A549 (cell line): ENCODE results near the gene MYO1B. TPM values are rescaled to one million over a fixed set of nuclear protein-coding genes. Genes with fewer than 3 reads are reported as not detected.

Source experiments
- ATAC-seq, 2 experiments: fragments of 200-7000 bp in 1 of 2; fragments of >200 bp in 1 of 2; cut with Nextera tagmentation in 1 of 2; cut with Tn5 transposase in 1 of 2; 3 replicates each; pipeline versions ENCODE4 v1.8.0 to v1.9.1; 2018 to 2020; ENCODE audit warnings: mild to moderate bottlenecking in 1 of 2, moderate library complexity in 1 of 2
- CTCF ChIA-PET: fragments of 300-600 bp; sonication (Branson Sonifier 250); formaldehyde crosslinking; extraction: SDS; loops from one replicate; lab custom pipeline; 2021; ENCODE audit warnings: antibody characterized with exemption, inconsistent platforms; lab: Yijun Ruan, JAX
- POLR2A ChIA-PET: fragments of 350-600 bp; formaldehyde crosslinking; extraction: SDS; loops from one replicate; lab custom pipeline; 2021; ENCODE audit warnings: antibody characterized with exemption, inconsistent platforms; lab: Yijun Ruan, JAX
- DNase-seq, 2 experiments: peaks; one replicate each; pipeline versions ENCODE4 v3.0.0 to v3.0.0-alpha.2; 2011 to 2016; ENCODE audit warnings: low read depth in 1 of 2, low spot score in 1 of 2
- FAIRE-seq: peaks from 2 replicates; lab custom pipeline; 2011; peaks lifted over from hg19 to GRCh38; lab: Jason Lieb, UNC
- H3K27ac ChIP-seq, 2 experiments: fragments of >200 bp; sonication (Bioruptor Twin); formaldehyde crosslinking; 3 replicates each; pipeline ENCODE4 v1.5.1; 2016 to 2017
- H3K4me1 ChIP-seq: fragments of >200 bp; sonication (Bioruptor Twin); formaldehyde crosslinking; 3 replicates; pipeline ENCODE4 v1.6.1; 2016
- H3K4me2 ChIP-seq: fragments of >200 bp; sonication (Bioruptor Twin); formaldehyde crosslinking; 3 replicates; pipeline ENCODE4 v1.6.1; 2016
- H3K4me3 ChIP-seq: fragments of >200 bp; sonication (Bioruptor Twin); formaldehyde crosslinking; 3 replicates; pipeline ENCODE4 v1.5.1; 2016
- H3K9me3 ChIP-seq: fragments of >200 bp; sonication (Bioruptor Twin); formaldehyde crosslinking; 3 replicates; pipeline ENCODE4 v1.6.1; 2016
- BHLHE40 ChIP-seq: IDR thresholded peaks from 2 replicates; pipeline ENCODE4 v1.6.1; 2012; ENCODE audit warnings: low read depth, low read length, inconsistent platforms
- CBX2 ChIP-seq: fragments of 200-600 bp; sonication (generic); IDR thresholded peaks from 2 replicates; pipeline ENCODE4 v1.6.1; 2016; ENCODE audit warnings: low read depth, mild to moderate bottlenecking, borderline replicate concordance
- CTCF ChIP-seq: fragments of >200 bp; sonication (Bioruptor Twin); formaldehyde crosslinking; IDR thresholded peaks from 3 replicates; pipeline ENCODE4 v1.5.1; 2016
- EP300 ChIP-seq, 2 experiments: fragments of >200 bp; sonication (Bioruptor Twin); formaldehyde crosslinking; IDR thresholded peaks; 2 replicates in 1 of 2; 3 replicates in 1 of 2; pipeline ENCODE4 v1.6.1; 2016 to 2017
- ESRRA ChIP-seq: fragments of 150-350 bp; IDR thresholded peaks from 2 replicates; pipeline ENCODE4 v1.6.1; 2014; ENCODE audit warnings: mild to moderate bottlenecking, low read length, borderline replicate concordance
- FOXS1 ChIP-seq: fragments of 250-450 bp; sonication (Bioruptor Pico); IDR thresholded peaks from 2 replicates; pipeline ENCODE4 v1.5.0; 2020; ENCODE audit warnings: mild to moderate bottlenecking, moderate library complexity
- HES2 ChIP-seq: fragments of >200 bp; sonication (Bioruptor Twin); formaldehyde crosslinking; IDR thresholded peaks from 2 replicates; pipeline ENCODE4 v1.6.1; 2016
- HOXA7 ChIP-seq: fragments of 250-450 bp; sonication (Bioruptor Pico); IDR thresholded peaks from 2 replicates; pipeline ENCODE4 v1.5.0; 2020; ENCODE audit warnings: mild to moderate bottlenecking, moderate library complexity
- HOXB13 ChIP-seq: fragments of 250-450 bp; sonication (Bioruptor Pico); IDR thresholded peaks from 2 replicates; pipeline ENCODE4 v1.5.0; 2020; ENCODE audit warnings: low read depth, mild to moderate bottlenecking, moderate library complexity
- HOXB5 ChIP-seq: fragments of 250-450 bp; sonication (Bioruptor Pico); IDR thresholded peaks from 2 replicates; pipeline ENCODE4 v1.5.0; 2020; ENCODE audit warnings: mild to moderate bottlenecking, moderate library complexity
- JUN ChIP-seq, 2 experiments: fragments of >200 bp; sonication (Bioruptor Twin); formaldehyde crosslinking; IDR thresholded peaks; 2 replicates in 1 of 2; 3 replicates in 1 of 2; pipeline ENCODE4 v1.6.1; 2016 to 2017
- KDM1A ChIP-seq: fragments of 200-600 bp; sonication (generic); IDR thresholded peaks from 2 replicates; pipeline ENCODE4 v1.6.1; 2016; ENCODE audit warnings: low read depth, mild to moderate bottlenecking
- MAFK ChIP-seq: fragments of 450-650 bp; IDR thresholded peaks from 2 replicates; pipeline ENCODE4 v1.6.1; 2014; ENCODE audit not compliant: partially characterized antibody
- MYC ChIP-seq: IDR thresholded peaks from 2 replicates; pipeline ENCODE4 v1.6.1; 2012; ENCODE audit warnings: mild to moderate bottlenecking, inconsistent platforms, low read length, improper control_type of control experiment, borderline replicate concordance
- NFE2L2 ChIP-seq: fragments of 150-350 bp; conservative IDR thresholded peaks from 2 replicates; pipeline ENCODE4 v1.6.1; 2014; ENCODE audit warnings: low read length
- NPAS2 ChIP-seq: fragments of 250-450 bp; sonication (Bioruptor Pico); IDR thresholded peaks from 2 replicates; pipeline ENCODE4 v1.8.0; 2022; ENCODE audit warnings: mild to moderate bottlenecking, moderate library complexity, borderline replicate concordance
- POLR2AphosphoS2 ChIP-seq: conservative IDR thresholded peaks from 2 replicates; pipeline ENCODE4 v1.6.1; 2012; ENCODE audit warnings: low read length, improper control_type of control experiment, inconsistent platforms
- RAD21 ChIP-seq, 2 experiments: fragments of >200 bp in 1 of 2; sonication (Bioruptor Twin) in 1 of 2; formaldehyde crosslinking in 1 of 2; IDR thresholded peaks in 1 of 2; conservative IDR thresholded peaks in 1 of 2; 2 replicates in 1 of 2; 3 replicates in 1 of 2; pipeline ENCODE4 v1.6.1; 2012 to 2018; ENCODE audit warnings: inconsistent platforms in 1 of 2
- SMC3 ChIP-seq: fragments of >200 bp; sonication (Bioruptor Twin); formaldehyde crosslinking; IDR thresholded peaks from 3 replicates; pipeline ENCODE4 v1.6.1; 2018; ENCODE audit warnings: inconsistent platforms
- SREBF2 ChIP-seq: fragments of 450-650 bp; IDR thresholded peaks from 2 replicates; pipeline ENCODE4 v1.6.1; 2014; ENCODE audit warnings: mild to moderate bottlenecking, moderate library complexity
- TFCP2L1 ChIP-seq: fragments of 250-450 bp; sonication (Bioruptor Pico); IDR thresholded peaks from 2 replicates; pipeline ENCODE4 v1.5.0; 2021; ENCODE audit warnings: mild to moderate bottlenecking
- TP53 ChIP-seq: fragments of 250-450 bp; sonication (Bioruptor Pico); IDR thresholded peaks from 2 replicates; pipeline ENCODE4 v1.5.0; 2021; ENCODE audit warnings: mild to moderate bottlenecking, moderate library complexity
- ZNF302 ChIP-seq: fragments of 250-450 bp; sonication (Bioruptor Pico); IDR thresholded peaks from 2 replicates; pipeline ENCODE4 v1.9.0; 2021; ENCODE audit warnings: inconsistent platforms, mild to moderate bottlenecking, moderate library complexity
- WGBS: methylation state at CpG from one replicate; pipeline ENCODE4 v1.1.6; 2017; ENCODE audit errors: missing lambda C conversion rate; 5-methylcytosine and 5-hydroxymethylcytosine counted together
- polyA plus RNA-seq, 4 experiments: library from polyadenylated mRNA; depleted of rRNA in 3 of 4; stranded (reverse); fragments of >200 nt; fragmentation: RNase III in 1 of 4; extraction: RNeasy Plus Mini Kit Qiagen cat#74134 plus additional on column Dnase treatment in 1 of 4; gene quantifications; 2 replicates in 3 of 4; 3 replicates in 1 of 4; pipeline ENCODE4 v1.2.3, GENCODE V29; 2011 to 2017
- TF ChIP-seq, protein P1 (sequence below): IDR thresholded peaks from 2 replicates; pipeline ENCODE4 v1.6.1; 2012
- TF ChIP-seq, protein P2 (sequence below): fragments of 450-650 bp; IDR thresholded peaks from 2 replicates; pipeline ENCODE4 v1.6.1; 2014; ENCODE audit warnings: antibody characterized with exemption

The MYO1B gene
- polyA plus RNA-seq, 2 of the 4 experiments (the other 2 are of a cell fraction) = 77.7 to 159 TPM

- DNase-seq (peak; percentile 15 to 69), ATAC-seq (peak; percentile 81 to 85; a peak in 5 of 6 replicates), FAIRE-seq (no peak)
- Histone ChIP-seq H3K4me3 (no peak overlapping the region), H3K27ac (no peak overlapping the region), H3K4me1 (peaks cover 60% of the 10 kb centered on the region), H3K9me3 (no peaks in the 10 kb centered on the region), H3K4me2 (peak overlapping the region; percentile 45)
- CTCF ChIA-PET = interaction anchor here (1.1 to 2.4 kb wide), 9 partner anchors 8 to 191 kb away, joined by 3 to 9 read pairs (median 4); no protein-coding TSS in a partner anchor
- TF ChIP-seq CTCF (peak; percentile 29; the same call in 1 of the 3 replicates), JUN (IDR thresholded peaks at IDR 0.05) (no peak), SMC3 (peak; percentile 25; the same call in 1 of the 3 replicates), RAD21 (conservative IDR thresholded peaks at IDR 0.05 in 1 of 2, IDR thresholded peaks at IDR 0.05 in 1 of 2) (peak; percentile 20 to 35; a peak in 2 of 5 replicates), SREBF2 (no peak)
- 78% methylated on average over 3 of the region's 3 CpGs for WGBS
- POLR2A ChIA-PET = no interaction called here
Measured at GRCh38 chr2:191302459-191303139, 57.4 kb downstream of the MYO1B start.

DNA sequence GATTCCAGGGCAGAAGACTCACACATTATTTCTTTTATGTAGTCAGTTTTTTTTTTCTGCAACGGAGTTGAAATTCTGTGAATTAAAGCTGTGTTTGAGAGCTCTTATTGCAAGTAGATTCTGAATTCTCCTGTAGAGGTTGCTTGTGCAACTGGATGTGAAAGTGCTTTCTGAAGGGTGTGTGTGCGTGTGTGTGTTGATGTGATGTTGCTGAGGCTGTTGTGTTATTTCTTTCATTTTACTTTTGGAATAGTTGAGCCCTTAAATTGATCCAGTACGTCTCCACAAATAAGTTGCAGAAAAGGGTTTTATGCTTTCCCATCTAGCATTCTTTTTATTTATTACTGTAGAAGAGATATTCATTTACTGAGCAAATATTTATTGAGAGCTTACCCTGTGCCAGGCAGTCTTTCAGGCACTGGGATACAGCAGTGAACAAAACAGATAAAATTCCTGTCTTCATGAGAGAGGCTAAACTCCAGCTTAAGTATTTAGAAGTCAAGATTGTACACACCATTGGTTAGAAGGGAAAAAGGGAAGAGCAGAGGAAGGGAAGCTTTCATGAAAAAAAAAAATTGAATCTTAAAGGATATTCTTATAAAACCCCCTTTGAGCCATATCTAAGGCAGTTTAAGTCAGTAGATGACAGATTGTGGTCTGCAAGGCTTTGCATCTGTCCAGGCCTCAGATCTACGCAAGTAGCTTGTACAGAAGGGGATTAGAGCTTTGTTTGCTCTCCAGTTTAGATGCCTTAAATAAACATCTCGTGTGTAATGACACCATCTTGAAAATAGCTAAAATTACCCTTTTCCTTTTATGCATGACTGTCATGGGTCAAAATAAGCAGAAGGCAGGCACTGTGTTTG lies 58.2 kb downstream of the MYO1B start:
- Histone ChIP-seq H3K27ac (no peak overlapping the region), H3K4me1 (peaks cover 53% of the 10 kb centered on the region)
- POLR2A ChIA-PET = no interaction called here
- TF ChIP-seq HES2 = no peak
- no peak for TF ChIP-seq NPAS2 (CRISPR knock-in tag)
- no peak for TF ChIP-seq MAFK
- TF ChIP-seq, protein P1, sequence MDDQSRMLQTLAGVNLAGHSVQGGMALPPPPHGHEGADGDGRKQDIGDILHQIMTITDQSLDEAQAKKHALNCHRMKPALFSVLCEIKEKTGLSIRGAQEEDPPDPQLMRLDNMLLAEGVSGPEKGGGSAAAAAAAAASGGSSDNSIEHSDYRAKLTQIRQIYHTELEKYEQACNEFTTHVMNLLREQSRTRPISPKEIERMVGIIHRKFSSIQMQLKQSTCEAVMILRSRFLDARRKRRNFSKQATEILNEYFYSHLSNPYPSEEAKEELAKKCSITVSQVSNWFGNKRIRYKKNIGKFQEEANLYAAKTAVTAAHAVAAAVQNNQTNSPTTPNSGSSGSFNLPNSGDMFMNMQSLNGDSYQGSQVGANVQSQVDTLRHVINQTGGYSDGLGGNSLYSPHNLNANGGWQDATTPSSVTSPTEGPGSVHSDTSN = no peak
- TF ChIP-seq ZNF302 (CRISPR knock-in tag) = no peak
- no peak for TF ChIP-seq CBX2
- no peak for TF ChIP-seq KDM1A
- no peak for TF ChIP-seq HOXB13 (CRISPR knock-in tag)
- TF ChIP-seq, all 56 proteins: peak for 0
- FAIRE-seq (no peak), ATAC-seq (peak in 1 of 2 experiments; percentile 16; a peak in 1 of 6 replicates), DNase-seq (no peak)
- 53% methylated on average over 5 of the region's 5 CpGs for WGBS
- Histone ChIP-seq H3K4me2 (peak overlapping the region; percentile 45), H3K4me3 (no peak overlapping the region), H3K9me3 (no peaks in the 10 kb centered on the region)
- CTCF ChIA-PET = interaction anchor here (0.7 to 2.4 kb wide), 12 partner anchors 8 to 218 kb away, joined by 3 to 9 read pairs (median 4); no protein-coding TSS in a partner anchor

- no peak overlapping the region for H3K4me2 ChIP-seq
- ATAC-seq (no peak), FAIRE-seq (no peak), DNase-seq (no peak)
- POLR2A ChIA-PET = no interaction called here
- peaks cover 41% of the 10 kb centered on the region for H3K4me1 ChIP-seq
- H3K4me3 ChIP-seq = no peak overlapping the region
- TF ChIP-seq EP300 (IDR thresholded peaks at IDR 0.05) (no peak), NFE2L2 (no peak), TP53 (no peak), ZNF302 (CRISPR knock-in tag) (no peak), BHLHE40 (no peak), MYC (no peak), TFCP2L1 (no peak), RAD21 (conservative IDR thresholded peaks at IDR 0.05 in 1 of 2, IDR thresholded peaks at IDR 0.05 in 1 of 2) (no peak), ESRRA (no peak), HOXA7 (CRISPR knock-in tag) (no peak), POLR2AphosphoS2 (no peak), HOXB5 (no peak), HES2 (no peak), FOXS1 (no peak)
- TF ChIP-seq, protein P2, sequence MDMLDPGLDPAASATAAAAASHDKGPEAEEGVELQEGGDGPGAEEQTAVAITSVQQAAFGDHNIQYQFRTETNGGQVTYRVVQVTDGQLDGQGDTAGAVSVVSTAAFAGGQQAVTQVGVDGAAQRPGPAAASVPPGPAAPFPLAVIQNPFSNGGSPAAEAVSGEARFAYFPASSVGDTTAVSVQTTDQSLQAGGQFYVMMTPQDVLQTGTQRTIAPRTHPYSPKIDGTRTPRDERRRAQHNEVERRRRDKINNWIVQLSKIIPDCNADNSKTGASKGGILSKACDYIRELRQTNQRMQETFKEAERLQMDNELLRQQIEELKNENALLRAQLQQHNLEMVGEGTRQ = no peak
- peak overlapping the region in 1 of 2 experiments; percentile 47; a peak in 3 of 6 replicates for H3K27ac ChIP-seq
- H3K9me3 ChIP-seq = no peaks in the 10 kb centered on the region
- 95% methylated on average over 8 of the region's 8 CpGs for WGBS
- CTCF ChIA-PET = interaction anchor here (1.4 kb wide), 1 partner anchor 43 kb away, joined by 3 read pairs; no protein-coding TSS in a partner anchor
Measured at GRCh38 chr2:191304939-191305875, 60.0 kb downstream of the MYO1B start.
